ENCODE measurements around the gene TNPO3.
"Not testable (repeated sequence)": the region's sequence is repeated elsewhere in the genome, so short reads cannot be mapped to it uniquely, and the experiment has no call there.

The TNPO3 gene

DNA sequence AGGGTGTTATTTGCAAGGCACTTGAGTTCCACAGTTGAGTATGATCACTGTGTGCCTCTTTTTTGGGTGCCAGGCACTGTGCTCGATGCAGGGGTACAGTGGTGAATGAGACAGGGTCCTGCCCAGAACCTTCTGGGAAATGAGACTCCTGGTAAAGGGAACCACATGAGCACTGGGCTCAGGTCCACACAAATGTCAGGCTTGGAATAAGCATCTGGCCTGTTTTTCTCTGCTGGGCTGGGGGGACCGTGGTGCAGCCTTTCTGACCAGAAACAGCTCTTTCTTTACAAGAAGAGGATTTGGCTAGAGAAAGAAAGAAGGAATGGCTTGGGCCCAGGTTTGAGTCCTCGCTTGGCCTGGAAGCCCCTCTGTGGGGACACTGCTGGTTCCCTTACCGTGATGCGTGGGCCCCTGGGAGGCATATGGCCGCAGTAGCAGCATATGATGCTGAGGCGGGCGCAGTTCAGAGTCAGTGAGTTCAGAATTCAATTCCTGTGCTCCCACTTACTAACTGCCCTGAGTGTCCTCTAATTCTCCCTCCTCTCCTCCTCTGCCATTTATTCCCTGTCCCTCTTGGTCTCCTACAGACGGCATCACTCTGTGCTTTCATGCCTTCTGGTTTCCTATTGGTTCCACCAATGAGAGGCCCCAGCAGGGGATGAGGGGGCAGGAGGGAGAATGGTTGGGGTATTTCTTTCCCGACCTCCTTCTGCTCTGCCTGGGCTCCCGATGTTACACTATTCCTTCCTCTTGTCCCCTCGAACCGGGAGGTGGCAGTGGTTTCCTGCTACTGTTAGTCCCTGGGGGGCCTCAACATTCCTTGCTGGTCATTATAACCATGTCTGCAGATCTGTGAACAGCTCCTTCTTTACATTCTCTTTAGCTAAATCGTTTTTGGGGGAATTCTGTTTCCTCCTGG is 134.8 kb downstream of the TNPO3 start:
- DNase-seq = no peak

DNA sequence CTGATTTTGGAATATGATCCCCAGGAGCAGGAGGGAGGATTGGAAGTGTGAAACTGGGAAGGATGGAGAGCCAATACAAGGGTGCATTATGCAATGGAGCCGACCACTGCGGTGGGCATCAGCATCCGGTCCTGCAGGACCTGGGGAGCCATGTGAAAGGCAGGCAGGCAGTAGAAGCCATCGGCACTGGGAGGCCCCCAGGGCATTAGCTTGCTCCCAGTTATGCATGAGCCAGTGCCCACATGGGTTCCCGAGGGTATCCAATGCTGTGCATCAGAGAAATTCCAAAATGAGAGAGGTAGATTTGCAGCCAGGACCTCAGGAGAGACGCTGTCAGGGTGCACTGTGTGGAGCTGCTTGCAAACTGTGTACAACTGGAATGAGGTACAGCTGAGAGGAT is 135.7 kb downstream of the TNPO3 start:
- DNase-seq = no peak

DNA sequence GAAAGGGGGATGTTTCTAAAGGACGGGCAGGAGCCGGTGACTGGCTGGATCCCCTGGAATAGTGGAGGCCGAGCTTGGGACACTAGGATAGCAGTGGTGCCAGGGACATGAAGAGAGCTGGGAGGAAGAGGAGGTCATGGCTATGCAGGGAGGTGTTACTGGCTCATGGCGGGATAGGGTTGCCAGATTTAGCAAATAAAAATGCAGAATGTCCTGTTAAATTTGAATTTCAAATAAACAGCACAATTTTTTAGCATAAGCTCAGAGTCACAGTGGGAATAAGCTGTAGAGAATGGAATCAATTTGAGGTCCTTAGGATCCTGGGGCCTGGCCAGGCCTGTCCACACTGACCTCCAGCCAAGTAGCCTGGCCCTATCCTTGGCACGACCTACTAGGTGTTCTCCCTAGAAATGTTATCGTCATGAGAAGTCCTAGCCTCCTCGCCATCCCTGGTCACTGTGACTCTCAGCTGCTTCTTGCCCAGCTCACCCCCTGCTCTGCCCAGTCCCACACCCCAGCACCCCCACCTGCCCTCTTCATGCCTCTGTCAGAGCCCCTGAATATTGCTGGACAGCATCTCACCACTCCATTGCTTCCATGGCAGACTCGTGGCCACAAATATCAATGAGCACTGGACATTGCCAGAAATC is 136.8 kb downstream of the TNPO3 start:
- no peak for DNase-seq

DNA sequence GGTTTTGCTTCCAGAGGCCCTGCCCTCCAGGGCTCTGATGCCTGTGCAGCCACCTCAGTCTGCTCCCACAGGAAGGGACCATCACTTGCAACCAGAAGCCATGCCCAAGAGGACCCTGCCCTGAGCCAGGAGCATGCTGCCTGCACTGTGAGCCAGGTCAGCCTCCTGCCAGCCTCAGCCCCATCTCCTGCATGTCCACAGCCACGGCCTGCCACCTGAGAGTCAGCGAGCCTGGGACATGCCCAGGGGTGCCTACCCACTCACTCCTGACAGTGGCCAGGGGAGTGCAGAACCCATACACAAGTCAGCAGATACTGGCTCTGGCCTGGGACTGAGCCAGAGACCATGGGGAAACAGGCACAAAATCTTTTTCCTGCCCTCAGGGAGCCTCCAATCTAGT is 137.8 kb downstream of the TNPO3 start:
- DNase-seq = no peak

DNA sequence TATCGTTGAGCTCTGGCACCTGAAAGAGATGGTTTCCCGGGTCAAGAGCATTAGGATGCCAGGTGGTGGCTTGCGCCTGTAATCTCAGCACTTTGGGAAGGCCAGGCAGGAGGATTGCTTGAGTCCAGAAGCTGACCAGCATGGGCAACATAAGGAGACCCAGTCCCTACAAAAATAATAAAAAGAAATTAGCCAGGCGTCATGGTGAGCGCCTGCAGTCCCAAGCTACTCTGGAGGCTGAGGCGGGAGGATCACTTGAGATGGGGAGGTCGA is 138.3 kb downstream of the TNPO3 start:
- DNase-seq = no peak

DNA sequence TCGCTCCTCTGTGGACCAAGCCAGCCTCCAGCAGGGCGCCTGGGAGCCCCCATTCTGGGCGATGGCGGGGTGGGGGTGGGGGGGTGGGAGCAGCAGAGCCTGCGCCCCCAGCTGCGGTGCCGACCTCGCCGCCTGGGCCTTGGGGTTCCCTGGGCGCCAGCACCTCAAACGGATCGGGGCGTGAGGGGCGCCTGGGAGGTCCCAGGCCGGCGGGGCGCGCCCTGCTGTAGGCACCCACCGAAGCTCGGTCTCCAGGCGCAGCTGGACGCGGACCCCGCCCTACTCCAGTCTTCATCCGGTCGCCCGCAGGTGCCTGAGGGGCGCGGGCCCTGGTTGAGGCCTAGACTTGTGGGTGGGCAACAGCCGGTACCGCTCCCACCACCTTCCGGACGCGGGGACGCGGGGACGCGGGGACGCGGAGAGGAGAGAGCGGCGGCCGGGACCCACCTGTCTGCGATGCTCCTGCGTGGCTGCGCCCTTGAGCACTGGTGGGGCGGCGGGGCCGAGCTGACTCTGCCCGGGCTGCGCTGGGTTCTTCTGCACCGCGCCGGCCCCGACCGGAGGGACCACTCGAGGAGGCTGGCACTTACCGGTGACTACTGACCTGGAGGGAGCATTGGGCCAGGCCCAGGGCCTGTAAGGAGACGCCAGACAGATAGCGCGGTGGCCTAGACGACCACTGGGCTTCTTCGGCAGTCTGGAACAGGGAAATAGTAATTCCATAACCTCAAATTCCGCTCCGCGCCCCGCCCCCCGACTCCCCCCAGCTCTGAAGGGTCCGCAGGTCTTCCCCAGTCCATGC is 138.9 kb downstream of the TNPO3 start:
- no peak for DNase-seq

DNA sequence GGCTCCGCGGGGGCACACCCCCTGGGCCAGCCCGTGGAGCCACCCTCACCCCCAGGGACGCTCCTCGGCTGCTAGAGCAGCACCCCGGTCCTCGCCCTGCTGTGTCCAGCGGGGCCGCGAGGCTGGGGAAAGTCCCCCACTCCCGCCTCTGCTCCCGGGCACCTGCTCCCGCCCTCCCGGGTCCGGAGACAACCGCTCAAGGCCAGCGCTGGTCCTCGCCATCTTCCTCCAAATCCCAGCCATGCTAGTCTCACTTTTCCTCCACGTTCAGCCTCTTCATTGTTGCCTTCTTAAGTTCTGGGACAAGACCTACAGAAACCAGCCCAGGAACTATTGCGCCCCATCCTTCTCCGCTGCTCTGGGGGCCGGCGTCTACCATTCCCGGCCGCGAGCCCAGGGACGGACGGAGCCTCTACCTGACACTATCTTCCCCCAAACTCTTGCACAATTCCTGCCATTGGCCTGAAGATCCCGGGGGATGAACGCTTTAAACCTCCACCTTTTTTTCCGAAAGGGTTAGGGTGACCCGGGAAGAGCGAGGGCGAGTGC is 139.6 kb downstream of the TNPO3 start:
- DNase-seq = no peak

DNA sequence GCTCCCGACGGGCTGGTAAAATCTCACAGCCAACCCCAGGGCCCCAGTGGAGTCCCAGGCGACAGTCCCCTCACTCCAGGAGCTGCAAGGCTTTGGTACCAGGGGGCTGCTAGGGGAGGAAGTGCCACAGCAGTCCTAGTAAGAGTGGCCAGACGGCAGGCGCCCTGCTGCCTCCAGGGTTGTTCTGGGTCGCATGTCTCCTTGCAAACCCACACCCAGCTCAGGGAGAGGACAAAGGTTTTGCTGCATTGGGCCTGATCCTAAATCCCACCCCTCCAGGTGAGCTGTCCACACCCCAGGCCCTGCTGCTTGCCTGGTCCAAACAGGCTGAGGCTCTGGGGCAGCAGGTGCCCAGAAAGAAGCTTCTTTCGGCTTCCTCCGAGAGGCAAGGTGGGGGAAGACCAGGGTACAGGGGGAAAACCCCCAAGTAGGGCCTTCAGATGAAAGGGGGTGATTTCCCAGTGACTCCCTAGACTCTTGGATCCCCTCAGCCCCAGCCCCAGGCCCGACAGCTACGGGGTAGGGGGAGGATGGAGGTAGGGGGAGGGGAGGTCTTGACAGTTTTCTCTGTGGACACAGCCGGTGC is 140.3 kb downstream of the TNPO3 start:
- no peak for DNase-seq

DNA sequence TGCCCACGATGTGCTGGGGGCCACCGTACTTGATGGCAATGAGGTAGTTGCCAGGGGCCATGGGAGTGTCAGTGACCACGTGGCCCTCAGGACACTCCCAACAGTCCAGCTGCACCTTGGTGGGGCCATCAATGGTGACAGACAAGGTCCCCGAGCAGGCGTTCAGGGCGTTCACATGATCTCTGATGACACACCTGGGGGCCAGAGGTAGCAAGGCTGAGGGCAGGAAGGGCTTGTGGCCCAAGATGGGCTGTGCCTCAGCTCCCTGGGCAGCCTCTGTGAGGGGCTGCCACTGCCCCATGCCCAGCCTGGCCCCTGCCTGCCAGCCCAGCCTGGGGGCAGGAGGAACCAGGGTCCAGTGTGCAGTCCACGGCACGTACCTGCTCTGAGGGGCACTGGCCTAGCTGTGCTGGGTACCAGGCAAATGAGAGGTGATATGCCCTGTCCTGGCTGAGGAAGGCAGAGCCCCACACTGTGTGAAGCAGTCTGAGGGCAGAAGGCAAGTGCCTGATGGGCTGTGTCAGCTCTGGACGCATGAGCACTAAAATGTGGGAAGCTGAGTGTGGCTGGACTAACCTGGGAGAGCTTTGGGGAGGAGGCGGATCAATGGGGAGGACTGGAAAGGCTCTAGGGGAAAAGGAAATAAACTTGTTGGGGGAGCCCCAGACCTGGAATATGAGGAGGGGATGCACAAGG is 140.9 kb downstream of the TNPO3 start:
- no peak for DNase-seq

DNA sequence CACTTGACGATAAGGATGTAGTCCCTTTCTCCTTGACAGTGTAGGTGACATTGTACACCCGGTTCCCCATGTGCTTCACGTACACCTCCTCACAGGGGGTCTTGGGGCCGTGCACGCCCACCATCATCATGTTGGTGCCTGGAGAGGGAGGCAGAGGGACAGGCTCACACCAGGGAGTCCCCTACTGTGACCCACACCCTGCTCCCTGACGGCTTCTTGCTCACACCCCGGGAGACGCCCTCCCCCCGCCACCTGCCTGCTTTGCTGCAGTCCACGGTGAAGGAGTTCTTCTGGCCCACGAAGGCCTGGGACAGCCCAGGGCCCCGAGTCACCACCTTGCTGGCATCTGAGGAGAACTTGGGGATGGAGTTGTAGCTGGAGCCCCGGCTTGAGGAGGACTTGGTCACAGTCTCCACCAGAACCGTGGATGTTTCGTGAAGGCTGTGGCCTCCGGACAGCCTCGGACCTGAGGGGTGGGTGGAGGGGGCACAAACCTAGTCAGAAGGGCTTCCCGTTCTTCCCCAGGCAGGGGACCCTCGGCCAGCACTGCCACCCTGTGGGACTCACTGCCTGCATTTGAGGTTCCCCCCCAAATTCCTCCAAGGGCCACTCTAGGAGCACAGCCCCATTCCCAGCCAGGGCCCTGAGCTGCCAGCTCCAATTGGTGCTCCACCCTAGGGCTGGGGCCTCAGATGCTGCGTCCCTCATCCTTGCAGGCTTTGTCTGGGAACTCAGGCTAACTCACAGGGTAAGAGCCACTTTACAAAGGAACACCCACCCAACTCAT is 142.0 kb downstream of the TNPO3 start:
- DNase-seq = not testable (repeated sequence)

DNA sequence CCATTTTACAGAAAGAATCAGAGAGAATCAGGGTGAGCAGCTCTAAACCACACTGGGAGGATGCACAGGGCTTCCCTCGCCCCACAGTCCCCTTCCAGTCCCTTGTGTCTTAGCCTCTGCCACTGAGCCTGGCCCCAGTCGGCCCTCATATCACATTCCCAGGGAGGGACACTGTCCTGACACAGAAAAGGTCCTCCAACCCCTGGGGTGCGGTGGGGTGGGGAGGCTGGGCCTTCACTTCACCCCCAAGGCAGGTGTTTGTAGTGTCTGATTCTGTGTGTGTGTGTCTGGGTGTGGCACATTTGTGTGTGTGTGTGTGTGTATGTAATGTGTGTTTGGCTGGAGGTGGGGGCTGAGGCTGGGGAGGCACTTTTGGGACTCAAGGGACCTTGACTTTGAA is 142.6 kb downstream of the TNPO3 start:
- no peak for DNase-seq

DNA sequence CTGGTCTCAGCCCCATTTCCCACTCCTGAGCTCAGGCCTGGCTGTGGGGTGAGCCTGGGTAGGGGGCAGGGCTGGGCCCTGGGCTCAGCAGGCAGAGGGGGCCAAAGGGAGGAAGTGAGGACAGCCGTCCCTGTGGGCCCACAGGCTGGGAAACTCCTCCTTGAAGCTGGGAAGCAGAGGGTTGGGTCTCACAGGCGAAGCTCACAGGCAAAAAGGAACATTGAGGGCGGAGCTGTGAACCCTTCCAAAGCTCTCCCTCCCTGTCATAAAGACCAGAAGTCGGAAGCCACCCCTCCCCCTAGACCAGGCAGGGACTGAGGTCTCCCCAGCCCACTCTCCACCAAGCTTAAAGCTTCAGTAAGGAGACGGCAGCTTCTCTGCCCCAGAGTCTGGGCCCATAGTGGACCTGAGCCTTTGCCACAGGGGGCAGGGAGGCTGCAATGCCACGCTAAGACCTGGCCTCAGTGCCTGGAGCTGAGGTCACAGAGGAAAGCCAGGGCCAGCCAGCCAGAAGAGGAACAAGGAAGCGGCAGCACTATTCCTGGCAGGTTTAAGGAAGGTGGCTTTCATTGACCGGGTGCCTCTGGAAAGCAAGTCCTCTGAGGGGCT is 143.4 kb downstream of the TNPO3 start:
- no peak for DNase-seq

DNA sequence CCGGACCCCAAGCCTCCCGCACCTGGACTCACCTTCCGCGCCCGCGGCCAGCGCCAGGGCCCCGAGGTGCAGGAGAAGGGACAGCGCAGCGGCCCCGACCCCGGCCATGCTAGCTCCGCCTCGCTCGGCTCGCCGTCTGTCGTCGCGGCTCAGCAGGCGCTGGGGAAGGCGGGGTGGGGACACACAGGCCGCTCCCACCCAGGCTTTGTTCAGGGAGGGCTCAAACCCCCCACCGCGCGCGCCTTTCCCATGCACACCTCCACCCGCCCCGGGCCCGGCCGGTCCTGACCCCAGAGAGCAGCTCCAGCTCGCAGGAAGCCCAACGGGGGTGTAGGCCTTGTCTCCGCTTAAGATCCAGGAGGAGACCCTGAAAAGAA is 144.4 kb downstream of the TNPO3 start, which contains the start of gene KCP:
TSS of gene KCP (minus strand) at position 141 of the 377 bp plus-strand sequence. CDS start at position 108, 33 bp downstream.
- no peak for DNase-seq

DNA sequence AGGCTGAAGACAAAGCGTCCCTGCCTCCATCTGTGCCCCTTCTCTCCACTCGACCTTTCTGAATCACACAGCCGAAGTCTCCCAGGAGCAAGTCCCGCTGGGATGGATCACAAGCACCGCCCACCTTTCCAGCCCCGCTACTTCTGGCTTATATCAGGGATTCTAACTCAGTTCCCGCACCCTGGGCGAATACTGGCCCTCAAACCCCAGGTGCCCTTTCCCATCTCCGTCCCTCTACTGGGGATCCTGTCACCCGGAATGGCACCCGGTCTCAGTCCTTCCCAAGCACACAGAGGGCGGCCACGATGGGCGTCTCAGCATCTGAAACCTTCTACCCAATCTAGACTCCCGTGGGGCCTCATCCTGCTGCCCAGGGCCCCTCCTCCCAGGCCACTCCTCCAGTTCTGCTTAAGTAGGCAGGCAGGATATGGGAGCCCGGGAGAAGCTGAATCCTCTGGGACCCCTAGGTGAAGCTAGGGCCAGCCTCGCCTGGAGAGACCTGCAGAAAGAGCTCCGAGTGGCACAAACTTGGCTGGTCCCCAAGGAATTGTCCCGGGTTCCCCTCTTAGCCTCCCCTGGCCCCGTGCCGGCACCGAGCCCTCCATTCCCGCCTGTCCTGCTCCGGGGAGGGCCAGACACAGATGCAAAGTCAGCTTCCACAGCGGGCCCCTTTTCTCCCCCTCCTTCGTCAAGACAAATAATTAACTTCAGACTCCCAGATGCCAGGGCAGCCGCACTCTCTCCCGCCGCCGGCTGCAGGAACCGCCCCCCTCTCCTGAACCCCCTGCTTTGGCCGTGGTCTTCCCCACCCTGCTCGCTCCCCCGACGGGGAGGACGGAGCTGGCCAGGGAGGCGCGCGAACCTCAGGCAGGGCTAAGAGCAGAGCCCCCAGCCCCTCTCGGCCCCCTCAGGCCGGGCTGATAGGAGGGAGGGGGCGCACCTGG is 145.0 kb downstream of the TNPO3 start:
- no peak for DNase-seq

DNA sequence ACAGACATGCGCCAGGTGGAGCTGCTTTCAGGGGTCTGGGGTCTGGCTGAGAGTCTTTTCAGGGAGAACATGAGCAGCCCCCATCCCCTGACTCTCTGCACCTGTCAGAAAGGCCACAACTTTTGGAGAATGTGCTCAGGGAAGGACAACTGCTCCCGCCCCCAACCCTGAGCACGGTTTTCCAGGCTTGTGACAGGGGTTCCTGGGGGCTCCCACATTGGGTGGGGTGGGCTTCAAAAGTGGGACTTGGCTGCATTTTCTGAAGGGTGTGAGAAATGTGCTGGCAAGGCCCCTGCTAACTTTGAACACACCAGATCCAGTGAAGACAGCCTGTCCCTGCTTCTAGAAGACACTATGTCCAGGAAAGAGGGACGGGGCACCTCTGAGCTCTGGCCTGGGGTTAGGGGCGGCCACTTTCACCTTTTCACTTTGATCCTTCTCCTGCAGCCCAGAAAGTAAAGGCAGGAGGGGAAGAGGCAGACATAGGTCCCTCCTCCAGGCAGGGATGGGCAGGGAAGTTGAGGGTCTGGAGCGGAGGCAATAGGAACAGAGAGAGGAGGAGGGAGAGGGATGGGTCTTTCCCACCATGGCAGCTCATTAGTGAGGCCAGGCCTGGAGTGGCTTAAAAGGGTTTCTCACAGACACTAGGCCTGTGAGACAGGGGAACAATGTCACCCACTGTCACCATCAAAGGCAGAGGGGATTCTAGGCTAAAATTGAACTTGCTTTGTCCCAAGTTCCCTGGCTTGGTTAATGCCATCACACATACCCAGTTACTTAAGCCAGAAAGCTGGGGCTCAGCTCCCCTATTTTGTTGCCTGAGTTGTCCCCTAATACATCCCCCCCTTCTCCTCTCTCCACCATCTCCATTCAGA is 145.9 kb downstream of the TNPO3 start:
- DNase-seq = no peak

DNA sequence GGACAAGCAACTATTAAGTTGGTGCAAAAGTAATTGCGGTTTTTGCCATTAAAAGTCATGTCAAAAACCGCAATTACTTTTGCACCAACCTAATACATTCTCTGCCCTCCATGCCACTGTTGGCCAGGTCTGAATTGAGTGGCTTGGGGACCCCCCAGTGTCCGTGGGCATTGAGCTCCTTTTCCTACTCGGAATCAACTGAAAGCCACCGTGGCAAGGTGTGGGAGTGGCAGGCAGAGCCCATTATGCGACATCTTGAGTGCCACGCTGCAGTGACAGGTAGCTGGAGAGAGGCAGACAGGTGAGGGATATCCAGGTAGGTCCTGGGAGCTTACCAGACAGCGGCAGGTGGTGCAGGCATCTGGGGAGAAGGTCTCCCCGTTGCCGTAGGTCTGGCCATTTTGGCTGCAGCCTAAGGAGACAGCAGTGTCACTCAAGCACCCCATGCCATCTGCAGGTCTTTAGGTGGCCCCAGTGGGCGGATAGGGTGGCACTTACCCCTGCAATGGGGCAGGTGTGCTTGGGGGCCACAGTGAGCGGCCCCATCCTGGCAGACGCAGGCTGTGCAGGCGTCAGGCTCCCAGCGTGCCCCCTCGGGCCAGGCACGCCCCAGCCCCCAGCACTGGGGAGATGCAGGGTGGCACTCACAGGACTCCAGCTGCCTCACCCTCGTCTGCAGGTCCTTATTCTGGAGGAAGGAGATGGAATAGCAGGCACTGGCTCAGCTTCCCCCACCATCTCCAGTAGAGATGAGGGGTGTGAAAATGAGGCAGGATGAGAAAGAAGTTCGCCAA is 147.9 kb downstream of the TNPO3 start:
- no peak for DNase-seq

DNA sequence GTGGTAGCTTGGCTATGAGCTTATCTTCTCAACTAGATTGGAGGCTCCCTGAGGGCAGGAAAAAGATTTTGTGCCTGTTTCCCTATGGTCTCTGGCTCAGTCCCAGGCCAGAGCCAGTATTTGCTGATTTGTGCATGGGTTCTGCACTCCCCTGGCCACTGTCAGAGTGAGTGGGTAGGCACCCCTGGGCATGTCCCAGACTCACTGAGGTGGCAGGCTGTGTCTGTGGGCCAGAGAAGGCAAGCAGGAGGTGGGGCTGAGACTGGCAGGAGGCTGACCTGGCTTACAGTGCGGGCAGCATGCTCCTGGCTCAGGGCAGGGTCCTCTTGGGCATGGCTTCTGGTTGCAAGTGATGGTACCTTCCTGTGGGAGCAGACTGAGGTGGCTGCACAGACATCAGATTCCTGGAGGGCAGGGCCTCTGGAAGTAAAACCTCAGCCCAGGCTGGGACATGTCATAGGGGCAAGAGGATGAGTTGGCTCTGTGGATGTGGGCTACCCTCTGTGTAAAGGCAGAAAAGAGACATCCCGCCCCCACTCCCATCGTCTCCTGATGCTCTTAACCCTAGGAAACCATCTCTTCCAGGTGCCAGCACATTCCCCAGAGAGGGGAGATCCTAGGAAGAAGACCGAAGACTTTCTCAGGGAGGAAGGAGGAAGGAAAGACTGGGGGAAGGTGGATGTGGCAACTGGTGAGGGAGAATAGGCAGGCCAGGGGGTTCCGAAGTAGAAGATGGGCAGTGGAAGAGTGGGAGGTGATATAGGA is 148.7 kb downstream of the TNPO3 start:
- no peak for DNase-seq

Measured in CD4-positive, alpha-beta T cell treated with Interleukin-21 for 1 hour (primary cell).